ENCODE data around the gene AGPAT4.
A peak's percentile ranks its signal among the peaks of the same experiment; 100 is the strongest.

Gene AGPAT4

DNA sequence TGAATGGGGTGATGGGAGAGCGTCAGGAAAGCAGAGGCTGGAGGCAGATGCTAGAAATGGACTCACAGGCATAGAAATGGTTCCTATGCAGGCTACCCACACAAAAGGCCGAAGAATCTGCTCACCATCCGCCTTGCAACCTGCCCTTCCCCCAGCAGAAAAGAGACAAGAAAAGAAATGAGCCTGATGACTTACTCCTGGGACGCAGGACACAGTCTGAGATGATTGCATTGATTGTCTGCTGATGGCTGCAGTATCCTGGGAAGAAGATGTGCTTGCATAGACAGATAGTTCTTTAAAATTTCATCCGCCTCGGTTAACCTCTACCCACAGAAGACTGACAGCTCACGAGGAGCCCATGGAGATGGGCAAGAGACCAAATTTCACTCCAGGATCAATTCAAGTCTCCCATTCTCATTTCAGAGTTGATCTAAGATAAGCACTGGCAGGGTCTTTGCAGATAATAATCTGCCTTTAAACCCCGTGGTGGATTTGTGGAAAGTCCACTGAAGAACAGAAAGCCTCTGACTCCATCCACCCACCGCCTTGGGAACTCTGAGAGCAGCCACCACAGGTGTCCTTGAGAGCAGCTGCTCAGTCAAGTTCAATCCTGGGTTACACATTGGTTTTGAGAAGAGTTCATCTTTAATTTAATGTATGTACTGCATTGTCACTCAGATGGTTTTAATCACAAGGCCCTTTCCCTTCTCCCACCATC, 7.2 kb downstream of the AGPAT4 start:
- no peak overlapping the region for H3K4ac ChIP-seq (ENCODE audit: low read depth, low read length)
- peaks cover 2 to 12% of the 10 kb centered on the region in 2 experiments for H3K36me3 ChIP-seq (ENCODE audit: control insufficient read depth in 1 of 2, insufficient read depth in 2 of 2, low read length in 2 of 2)
- no peak overlapping the region for H2AK5ac ChIP-seq (ENCODE audit: low read length)
- H3K23ac ChIP-seq (ENCODE audit: low read length) = no peak overlapping the region
- H3K79me1 ChIP-seq (ENCODE audit: low read length) = no peaks in the 10 kb centered on the region
- no peak overlapping the region for H2AFZ ChIP-seq (ENCODE audit: insufficient read depth, low read length, poor library complexity)
- no peak overlapping the region for H3K4me2 ChIP-seq (ENCODE audit: low read length)
- no peak overlapping the region for H4K12ac ChIP-seq (ENCODE audit: low read depth, low read length)
- peaks cover 11 to 12% of the 10 kb centered on the region in 2 experiments for H3K4me1 ChIP-seq (ENCODE audit: control insufficient read depth in 1 of 2, insufficient read depth in 2 of 2, low read length in 2 of 2)
- no peak overlapping the region for H4K8ac ChIP-seq (ENCODE audit: low read depth, low read length)
- H3K27ac ChIP-seq (ENCODE audit: low read depth, low read length) = no peak overlapping the region
- no peak overlapping the region for H3K18ac ChIP-seq (ENCODE audit: low read length)
- no peak overlapping the region for H2BK120ac ChIP-seq (ENCODE audit: insufficient read depth, low read length, poor library complexity)
- H3K14ac ChIP-seq (ENCODE audit: low read length) = no peak overlapping the region
- H4K91ac ChIP-seq (ENCODE audit: low read depth, low read length) = no peak overlapping the region
- no peaks in the 10 kb centered on the region for H3K9me3 ChIP-seq (ENCODE audit: insufficient read depth, low read depth, low read length)
- H3K4me3 ChIP-seq (ENCODE audit: low read depth, low read length) = no peak overlapping the region
- H3K9ac ChIP-seq (ENCODE audit: low read length) = no peak overlapping the region
- no peaks in the 10 kb centered on the region for H3K27me3 ChIP-seq (ENCODE audit: insufficient read depth, low read length)
- no peak overlapping the region for H2BK12ac ChIP-seq (ENCODE audit: low read length)
- no CpG with 5 or more reads among the region's 9 CpGs for WGBS (ENCODE audit: extremely low coverage, insufficient coverage, insufficient read length)
- H2BK5ac ChIP-seq (ENCODE audit: low read depth, low read length, poor library complexity) = no peak overlapping the region
- no peak for DNase-seq
- H3K79me2 ChIP-seq (ENCODE audit: control insufficient read depth, insufficient read depth, low read length, poor library complexity) = peaks cover 2% of the 10 kb centered on the region

DNA sequence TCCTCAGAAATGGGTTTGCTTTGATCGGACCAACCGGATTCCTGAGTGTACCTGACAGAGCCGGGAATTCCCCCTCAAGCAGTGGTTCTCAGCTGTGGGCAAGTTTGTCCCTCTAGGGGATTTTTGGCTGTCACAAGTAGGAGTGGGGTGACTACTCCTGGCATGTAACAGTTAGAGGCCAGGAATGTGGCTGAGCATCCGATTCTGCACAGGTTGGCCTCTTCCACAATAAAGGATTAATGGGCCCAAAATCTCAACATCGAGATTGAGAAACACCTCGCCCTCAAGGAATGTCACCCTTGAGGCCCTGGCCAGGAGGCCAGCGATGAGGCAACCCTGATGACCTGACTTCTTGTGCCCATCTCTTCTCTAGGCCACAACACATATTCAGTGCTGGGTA, 7.9 kb downstream of the AGPAT4 start:
- no peak overlapping the region for H2AFZ ChIP-seq (ENCODE audit: insufficient read depth, low read length, poor library complexity)
- H2BK120ac ChIP-seq (ENCODE audit: insufficient read depth, low read length, poor library complexity) = no peak overlapping the region
- peaks cover 6 to 14% of the 10 kb centered on the region in 2 experiments for H3K36me3 ChIP-seq (ENCODE audit: control insufficient read depth in 1 of 2, insufficient read depth in 2 of 2, low read length in 2 of 2)
- WGBS (ENCODE audit: extremely low coverage, insufficient coverage, insufficient read length) = no CpG with 5 or more reads among the region's 7 CpGs
- H3K4me3 ChIP-seq (ENCODE audit: low read depth, low read length) = no peak overlapping the region
- no peak overlapping the region for H3K9ac ChIP-seq (ENCODE audit: low read length)
- no peak overlapping the region for H4K8ac ChIP-seq (ENCODE audit: low read depth, low read length)
- H3K79me1 ChIP-seq (ENCODE audit: low read length) = no peaks in the 10 kb centered on the region
- no peak overlapping the region for H3K27ac ChIP-seq (ENCODE audit: low read depth, low read length)
- H3K23ac ChIP-seq (ENCODE audit: low read length) = no peak overlapping the region
- H4K12ac ChIP-seq (ENCODE audit: low read depth, low read length) = no peak overlapping the region
- no peak overlapping the region for H4K91ac ChIP-seq (ENCODE audit: low read depth, low read length)
- peaks cover 2% of the 10 kb centered on the region for H3K79me2 ChIP-seq (ENCODE audit: control insufficient read depth, insufficient read depth, low read length, poor library complexity)
- peak; percentile 85 to 88 for DNase-seq
- H3K9me3 ChIP-seq (ENCODE audit: insufficient read depth, low read depth, low read length) = no peaks in the 10 kb centered on the region
- no peak overlapping the region for H3K4ac ChIP-seq (ENCODE audit: low read depth, low read length)
- H2BK12ac ChIP-seq (ENCODE audit: low read length) = no peak overlapping the region
- H3K4me2 ChIP-seq (ENCODE audit: low read length) = no peak overlapping the region
- no peak overlapping the region for H2BK5ac ChIP-seq (ENCODE audit: low read depth, low read length, poor library complexity)
- no peak overlapping the region for H3K18ac ChIP-seq (ENCODE audit: low read length)
- H3K4me1 ChIP-seq (ENCODE audit: control insufficient read depth in 1 of 2, insufficient read depth in 2 of 2, low read length in 2 of 2) = peaks cover 11 to 12% of the 10 kb centered on the region in 2 experiments
- H3K27me3 ChIP-seq (ENCODE audit: insufficient read depth, low read length) = no peaks in the 10 kb centered on the region
- H3K14ac ChIP-seq (ENCODE audit: low read length) = no peak overlapping the region
- no peak overlapping the region for H2AK5ac ChIP-seq (ENCODE audit: low read length)

DNA sequence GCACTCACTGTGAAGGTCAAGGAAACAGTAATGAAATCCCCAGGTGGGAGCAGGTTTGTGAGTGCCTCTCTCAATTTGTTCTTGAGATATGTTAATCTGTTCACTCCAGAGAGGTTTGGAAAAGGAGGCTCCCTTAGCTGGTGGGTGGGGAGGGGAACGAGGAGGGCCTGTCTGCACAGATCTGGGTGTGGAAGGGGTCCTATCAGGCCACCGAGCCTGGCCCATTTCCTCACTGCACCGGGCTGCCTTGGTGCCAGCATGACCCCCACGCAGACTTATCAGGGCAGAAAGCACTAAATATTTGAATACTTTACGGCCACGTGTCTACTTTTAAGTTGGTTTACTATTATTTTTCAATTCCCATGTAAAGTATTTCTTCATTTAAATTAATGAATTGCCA, 8.3 kb downstream of the AGPAT4 start:
- no peak overlapping the region for H3K14ac ChIP-seq (ENCODE audit: low read length)
- no peak overlapping the region for H3K23ac ChIP-seq (ENCODE audit: low read length)
- H3K4me2 ChIP-seq (ENCODE audit: low read length) = no peak overlapping the region
- H2AFZ ChIP-seq (ENCODE audit: insufficient read depth, low read length, poor library complexity) = no peak overlapping the region
- H2AK5ac ChIP-seq (ENCODE audit: low read length) = no peak overlapping the region
- H2BK5ac ChIP-seq (ENCODE audit: low read depth, low read length, poor library complexity) = no peak overlapping the region
- no peak overlapping the region for H3K4ac ChIP-seq (ENCODE audit: low read depth, low read length)
- H2BK12ac ChIP-seq (ENCODE audit: low read length) = no peak overlapping the region
- no peak overlapping the region for H3K4me3 ChIP-seq (ENCODE audit: low read depth, low read length)
- no peak overlapping the region for H3K9ac ChIP-seq (ENCODE audit: low read length)
- no CpG with 5 or more reads among the region's 6 CpGs for WGBS (ENCODE audit: extremely low coverage, insufficient coverage, insufficient read length)
- H3K79me1 ChIP-seq (ENCODE audit: low read length) = no peaks in the 10 kb centered on the region
- H3K27ac ChIP-seq (ENCODE audit: low read depth, low read length) = no peak overlapping the region
- no peak overlapping the region for H3K18ac ChIP-seq (ENCODE audit: low read length)
- H4K8ac ChIP-seq (ENCODE audit: low read depth, low read length) = no peak overlapping the region
- H4K91ac ChIP-seq (ENCODE audit: low read depth, low read length) = no peak overlapping the region
- peaks cover 11 to 12% of the 10 kb centered on the region in 2 experiments for H3K4me1 ChIP-seq (ENCODE audit: control insufficient read depth in 1 of 2, insufficient read depth in 2 of 2, low read length in 2 of 2)
- no peak overlapping the region for H4K12ac ChIP-seq (ENCODE audit: low read depth, low read length)
- peak; percentile 77 to 78 for DNase-seq
- H3K9me3 ChIP-seq (ENCODE audit: insufficient read depth, low read depth, low read length) = no peaks in the 10 kb centered on the region
- H2BK120ac ChIP-seq (ENCODE audit: insufficient read depth, low read length, poor library complexity) = no peak overlapping the region
- peaks cover 7 to 16% of the 10 kb centered on the region in 2 experiments for H3K36me3 ChIP-seq (ENCODE audit: control insufficient read depth in 1 of 2, insufficient read depth in 2 of 2, low read length in 2 of 2)
- H3K79me2 ChIP-seq (ENCODE audit: control insufficient read depth, insufficient read depth, low read length, poor library complexity) = peaks cover 2% of the 10 kb centered on the region
- no peaks in the 10 kb centered on the region for H3K27me3 ChIP-seq (ENCODE audit: insufficient read depth, low read length)

DNA sequence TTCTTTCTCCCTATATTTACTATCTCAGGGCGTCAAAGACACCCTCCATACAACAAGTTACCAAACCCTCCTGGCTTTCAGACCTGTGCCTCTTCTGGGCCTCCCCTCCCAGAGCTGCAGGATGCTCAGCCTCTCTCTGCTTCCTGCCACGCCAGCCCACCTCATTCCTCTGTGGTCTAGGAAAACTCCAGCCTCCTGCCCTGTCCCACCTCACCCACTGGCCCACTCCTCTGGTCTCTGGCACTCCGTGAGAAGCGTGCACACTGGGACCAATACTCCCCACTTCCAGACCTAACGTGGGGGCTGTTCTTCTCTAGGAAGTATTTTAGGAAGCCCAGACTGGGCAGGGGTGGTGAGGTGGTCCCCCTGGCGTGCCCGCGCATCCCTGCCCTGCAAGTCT, 9.7 kb downstream of the AGPAT4 start:
- no peak overlapping the region for H2BK12ac ChIP-seq (ENCODE audit: low read length)
- H2BK5ac ChIP-seq (ENCODE audit: low read depth, low read length, poor library complexity) = no peak overlapping the region
- H3K9ac ChIP-seq (ENCODE audit: low read length) = no peak overlapping the region
- H3K27me3 ChIP-seq (ENCODE audit: insufficient read depth, low read length) = no peaks in the 10 kb centered on the region
- H3K36me3 ChIP-seq (ENCODE audit: control insufficient read depth in 1 of 2, insufficient read depth in 2 of 2, low read length in 2 of 2) = peaks cover 13 to 23% of the 10 kb centered on the region in 2 experiments
- no peak overlapping the region for H4K91ac ChIP-seq (ENCODE audit: low read depth, low read length)
- H2AK5ac ChIP-seq (ENCODE audit: low read length) = no peak overlapping the region
- H3K79me1 ChIP-seq (ENCODE audit: low read length) = no peaks in the 10 kb centered on the region
- no peak overlapping the region for H3K4ac ChIP-seq (ENCODE audit: low read depth, low read length)
- H3K4me2 ChIP-seq (ENCODE audit: low read length) = no peak overlapping the region
- H3K4me1 ChIP-seq (ENCODE audit: control insufficient read depth in 1 of 2, insufficient read depth in 2 of 2, low read length in 2 of 2) = peaks cover 11 to 15% of the 10 kb centered on the region in 2 experiments
- no peak overlapping the region for H3K23ac ChIP-seq (ENCODE audit: low read length)
- no peak overlapping the region for H3K4me3 ChIP-seq (ENCODE audit: low read depth, low read length)
- no peak overlapping the region for H2AFZ ChIP-seq (ENCODE audit: insufficient read depth, low read length, poor library complexity)
- no peak overlapping the region for H3K18ac ChIP-seq (ENCODE audit: low read length)
- no peak overlapping the region for H3K14ac ChIP-seq (ENCODE audit: low read length)
- H4K8ac ChIP-seq (ENCODE audit: low read depth, low read length) = no peak overlapping the region
- H2BK120ac ChIP-seq (ENCODE audit: insufficient read depth, low read length, poor library complexity) = no peak overlapping the region
- no peaks in the 10 kb centered on the region for H3K9me3 ChIP-seq (ENCODE audit: insufficient read depth, low read depth, low read length)
- peaks cover 2% of the 10 kb centered on the region for H3K79me2 ChIP-seq (ENCODE audit: control insufficient read depth, insufficient read depth, low read length, poor library complexity)
- DNase-seq = no peak
- no peak overlapping the region for H3K27ac ChIP-seq (ENCODE audit: low read depth, low read length)
- WGBS (ENCODE audit: extremely low coverage, insufficient coverage, insufficient read length) = no CpG with 5 or more reads among the region's 8 CpGs
- no peak overlapping the region for H4K12ac ChIP-seq (ENCODE audit: low read depth, low read length)

Measured in trophoblast cell (in vitro differentiated cells and primary cell).